Neural progenitor cell (in vitro differentiated cells): ENCODE data around the gene DBP.

ENCODE experiments used
- EZH2 ChIP-seq: fragments of 200-600 bp; sonication (generic); IDR thresholded peaks from 2 replicates; pipeline ENCODE4 v1.6.1; 2017; ENCODE audit warnings: antibody characterized with exemption, mild to moderate bottlenecking, moderate library complexity
- TF ChIP-seq, protein P1 (sequence below): fragments of 200-600 bp; sonication (generic); IDR thresholded peaks from 2 replicates; pipeline ENCODE4 v1.5.1; 2017; ENCODE audit warnings: antibody characterized with exemption, mild to moderate bottlenecking

DNA sequence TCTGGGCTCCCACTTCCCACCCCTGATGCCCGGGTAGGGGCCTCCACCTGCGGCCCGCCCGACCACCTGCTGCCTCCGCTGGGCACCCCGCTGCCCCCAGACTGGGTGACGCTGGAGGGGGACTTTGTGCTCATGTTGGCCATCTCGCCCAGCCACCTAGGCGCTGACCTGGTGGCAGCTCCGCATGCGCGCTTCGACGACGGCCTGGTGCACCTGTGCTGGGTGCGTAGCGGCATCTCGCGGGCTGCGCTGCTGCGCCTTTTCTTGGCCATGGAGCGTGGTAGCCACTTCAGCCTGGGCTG lies 7.9 kb downstream of the DBP start:
- TF ChIP-seq, protein P1, sequence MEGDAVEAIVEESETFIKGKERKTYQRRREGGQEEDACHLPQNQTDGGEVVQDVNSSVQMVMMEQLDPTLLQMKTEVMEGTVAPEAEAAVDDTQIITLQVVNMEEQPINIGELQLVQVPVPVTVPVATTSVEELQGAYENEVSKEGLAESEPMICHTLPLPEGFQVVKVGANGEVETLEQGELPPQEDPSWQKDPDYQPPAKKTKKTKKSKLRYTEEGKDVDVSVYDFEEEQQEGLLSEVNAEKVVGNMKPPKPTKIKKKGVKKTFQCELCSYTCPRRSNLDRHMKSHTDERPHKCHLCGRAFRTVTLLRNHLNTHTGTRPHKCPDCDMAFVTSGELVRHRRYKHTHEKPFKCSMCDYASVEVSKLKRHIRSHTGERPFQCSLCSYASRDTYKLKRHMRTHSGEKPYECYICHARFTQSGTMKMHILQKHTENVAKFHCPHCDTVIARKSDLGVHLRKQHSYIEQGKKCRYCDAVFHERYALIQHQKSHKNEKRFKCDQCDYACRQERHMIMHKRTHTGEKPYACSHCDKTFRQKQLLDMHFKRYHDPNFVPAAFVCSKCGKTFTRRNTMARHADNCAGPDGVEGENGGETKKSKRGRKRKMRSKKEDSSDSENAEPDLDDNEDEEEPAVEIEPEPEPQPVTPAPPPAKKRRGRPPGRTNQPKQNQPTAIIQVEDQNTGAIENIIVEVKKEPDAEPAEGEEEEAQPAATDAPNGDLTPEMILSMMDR = no peak
- no peak for TF ChIP-seq EZH2
